Stimulated activated memory B cell treated with anti-CD40 and anti-IgM and Interleukin-4, amounts not matched to agents 10 μg/mL and 1 μg/mL and 100 μg/mL, for 72 hours (primary cell): Measurements from ENCODE around the gene SLC25A34.

Experiments used
- ATAC-seq: fragments of 150-1000 bp; cut with Tn5 transposase; 2 replicates; pipeline ENCODE4 v1.10.0; 2021
- H3K27ac Mint-ChIP-seq: one replicate; pipeline ENCODE4 v1.8.0; 2022; ENCODE audit warnings: mild to moderate bottlenecking, mixed read lengths
- H3K27me3 Mint-ChIP-seq: one replicate; pipeline ENCODE4 v1.8.0; 2022; ENCODE audit warnings: mixed read lengths
- H3K36me3 Mint-ChIP-seq: one replicate; pipeline ENCODE4 v1.8.0; 2022; ENCODE audit warnings: mixed read lengths
- H3K4me1 Mint-ChIP-seq: one replicate; pipeline ENCODE4 v1.8.0; 2022; ENCODE audit warnings: mixed read lengths
- H3K4me3 Mint-ChIP-seq: one replicate; pipeline ENCODE4 v1.8.0; 2022; ENCODE audit warnings: mild to moderate bottlenecking, moderate library complexity, mixed read lengths
- H3K9me3 Mint-ChIP-seq: one replicate; pipeline ENCODE4 v1.8.0; 2022; ENCODE audit warnings: mixed read lengths

SLC25A34 gene

DNA sequence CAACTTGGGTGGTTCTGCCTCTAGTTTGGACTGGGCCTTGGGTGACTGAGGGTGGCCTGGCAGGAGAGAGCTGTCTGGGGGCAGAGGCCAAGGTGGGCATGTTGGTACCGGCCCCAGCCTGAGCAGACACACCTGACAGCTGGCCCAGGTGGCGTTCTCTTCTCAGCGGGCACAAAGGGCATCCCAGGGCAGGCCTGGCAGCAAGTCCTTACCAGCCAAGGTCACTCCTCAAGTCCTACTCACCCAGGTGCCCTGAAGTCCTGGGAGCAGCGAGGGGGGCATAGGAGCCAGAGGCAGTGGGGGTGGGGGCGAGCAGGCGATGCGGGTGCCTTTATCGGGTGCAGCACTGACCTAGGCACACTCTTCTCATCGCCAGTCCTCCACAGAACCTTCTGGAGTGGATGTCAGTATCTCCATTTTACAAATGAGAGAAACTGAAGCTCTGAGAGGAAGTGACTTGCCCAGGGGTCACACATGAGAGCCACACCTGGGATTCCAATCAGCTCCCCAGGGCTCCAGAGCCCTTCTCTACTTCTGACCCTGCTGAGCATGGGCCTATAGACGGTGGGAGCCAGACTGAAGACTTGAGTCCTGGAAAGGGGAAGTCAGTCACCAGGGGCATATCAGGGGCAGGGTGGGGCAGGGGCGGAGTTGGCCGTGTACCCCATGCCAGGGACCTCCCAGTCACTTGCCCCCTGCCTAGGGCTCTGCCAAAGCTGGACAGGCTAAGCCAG lies 587 bp upstream of the SLC25A34 start:
- Mint-ChIP-seq H3K4me3 (no peak overlapping the region), H3K27me3 (no peaks in the 10 kb centered on the region), H3K27ac (peak overlapping the region; percentile 22), H3K36me3 (peaks cover 19% of the 10 kb centered on the region), H3K9me3 (no peaks in the 10 kb centered on the region), H3K4me1 (peaks cover 6% of the 10 kb centered on the region)
- no peak for ATAC-seq

DNA sequence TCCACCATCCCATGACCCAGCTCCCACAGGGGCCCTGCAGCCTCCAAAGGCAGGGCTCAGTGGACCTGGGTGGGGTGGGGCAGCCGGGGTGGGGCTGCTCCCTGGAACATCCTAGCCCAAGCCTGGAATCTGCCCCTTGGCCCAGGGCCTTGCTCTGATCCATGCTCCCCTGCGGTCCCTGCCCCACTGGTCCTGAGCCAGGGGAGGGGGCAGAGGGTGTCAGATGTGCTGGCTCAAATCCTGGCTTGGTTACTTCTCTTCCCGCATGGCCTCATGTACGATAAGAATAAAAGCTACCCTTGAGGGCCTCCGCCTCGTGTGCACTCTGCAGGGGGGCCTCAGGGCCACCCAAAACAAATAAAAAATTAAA lies 819 bp downstream of the SLC25A34 start:
- no peaks in the 10 kb centered on the region for H3K27me3 Mint-ChIP-seq
- ATAC-seq: no peak
- no peak overlapping the region for H3K4me3 Mint-ChIP-seq
- H3K27ac Mint-ChIP-seq: no peak overlapping the region
- H3K4me1 Mint-ChIP-seq: peaks cover 14% of the 10 kb centered on the region
- no peaks in the 10 kb centered on the region for H3K9me3 Mint-ChIP-seq
- H3K36me3 Mint-ChIP-seq: peaks cover 19% of the 10 kb centered on the region

DNA sequence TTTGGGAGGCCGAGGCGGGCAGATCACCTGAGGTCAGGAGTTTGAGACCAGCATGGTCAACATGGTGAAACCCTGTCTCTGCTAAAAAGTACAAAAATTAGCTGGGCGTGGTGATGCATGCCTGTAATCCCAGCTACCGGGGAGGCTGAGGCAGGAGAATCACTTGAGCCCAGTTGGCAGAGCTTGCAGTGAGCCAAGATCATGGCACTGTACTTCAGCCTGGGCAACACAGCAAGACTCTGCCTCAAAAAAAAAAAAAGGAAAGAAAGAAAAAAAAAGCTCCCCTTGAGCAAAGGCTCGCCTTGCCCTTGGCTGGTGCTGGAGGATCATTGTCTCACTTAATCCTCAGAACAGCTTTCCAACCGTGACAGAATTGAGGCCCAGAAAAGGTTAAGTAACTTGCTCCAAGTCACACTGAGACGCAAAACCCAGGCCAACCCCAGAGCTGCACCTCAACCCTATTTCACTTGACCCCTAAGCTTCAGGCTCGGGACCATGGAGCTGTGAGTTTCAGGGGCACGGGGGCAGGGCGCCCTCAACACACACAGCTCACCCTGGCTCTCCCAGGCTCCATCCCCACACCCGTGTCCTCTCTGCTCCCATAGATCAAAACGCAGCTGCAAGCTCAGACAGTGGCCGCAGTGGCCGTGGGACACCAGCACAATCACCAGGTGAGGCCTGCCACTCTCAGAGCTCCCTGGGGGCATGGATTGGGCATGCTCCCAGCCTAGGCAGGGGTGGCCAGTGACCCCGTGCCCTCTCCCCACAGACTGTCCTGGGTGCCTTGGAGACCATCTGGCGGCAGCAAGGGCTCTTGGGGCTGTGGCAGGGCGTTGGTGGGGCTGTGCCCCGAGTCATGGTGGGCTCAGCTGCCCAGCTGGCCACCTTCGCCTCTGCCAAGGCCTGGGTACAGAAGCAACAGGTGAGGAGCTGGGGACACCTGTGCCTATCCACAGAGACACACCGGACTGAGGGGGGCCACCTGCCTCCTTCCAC lies 1.6 kb downstream of the SLC25A34 start:
- peak overlapping the region; percentile 70 for H3K27ac Mint-ChIP-seq
- no peak overlapping the region for H3K4me3 Mint-ChIP-seq
- no peaks in the 10 kb centered on the region for H3K9me3 Mint-ChIP-seq
- peaks cover 11% of the 10 kb centered on the region for H3K36me3 Mint-ChIP-seq
- H3K27me3 Mint-ChIP-seq: no peaks in the 10 kb centered on the region
- peaks cover 14% of the 10 kb centered on the region for H3K4me1 Mint-ChIP-seq
- ATAC-seq: no peak

DNA sequence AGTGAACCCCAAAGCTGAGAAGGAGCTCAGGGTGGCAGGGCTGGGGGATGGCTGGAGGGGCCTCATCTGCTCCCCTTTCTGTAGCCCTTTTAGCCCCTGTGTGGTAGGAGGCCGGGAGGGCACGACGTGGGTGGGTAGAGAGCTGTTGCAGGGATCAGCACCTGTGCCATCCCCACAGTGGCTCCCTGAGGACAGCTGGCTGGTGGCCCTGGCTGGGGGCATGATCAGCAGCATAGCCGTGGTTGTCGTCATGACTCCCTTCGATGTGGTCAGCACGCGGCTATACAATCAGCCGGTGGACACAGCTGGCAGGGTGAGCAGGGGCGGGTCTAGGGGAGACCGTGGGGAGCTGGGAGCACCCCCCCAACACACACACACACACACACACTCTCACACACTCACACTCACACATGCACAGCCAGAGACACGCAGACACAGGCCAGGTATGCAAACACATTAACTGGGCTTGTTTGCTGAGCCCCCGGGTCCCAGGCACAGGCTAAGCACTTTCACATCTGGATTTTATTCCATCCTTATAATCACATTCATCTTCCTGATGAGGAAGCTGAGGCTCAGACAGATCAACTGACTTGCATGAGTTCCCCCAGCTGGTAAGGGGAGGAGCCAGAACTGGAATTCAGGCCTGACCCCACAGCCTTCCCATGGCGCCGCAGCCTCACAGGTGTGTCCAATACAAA lies 2.5 kb downstream of the SLC25A34 start:
- no peak overlapping the region for H3K4me3 Mint-ChIP-seq
- ATAC-seq: no peak
- peaks cover 14% of the 10 kb centered on the region for H3K4me1 Mint-ChIP-seq
- no peaks in the 10 kb centered on the region for H3K27me3 Mint-ChIP-seq
- no peaks in the 10 kb centered on the region for H3K9me3 Mint-ChIP-seq
- peaks cover 2% of the 10 kb centered on the region for H3K36me3 Mint-ChIP-seq
- H3K27ac Mint-ChIP-seq: peak overlapping the region; percentile 70

DNA sequence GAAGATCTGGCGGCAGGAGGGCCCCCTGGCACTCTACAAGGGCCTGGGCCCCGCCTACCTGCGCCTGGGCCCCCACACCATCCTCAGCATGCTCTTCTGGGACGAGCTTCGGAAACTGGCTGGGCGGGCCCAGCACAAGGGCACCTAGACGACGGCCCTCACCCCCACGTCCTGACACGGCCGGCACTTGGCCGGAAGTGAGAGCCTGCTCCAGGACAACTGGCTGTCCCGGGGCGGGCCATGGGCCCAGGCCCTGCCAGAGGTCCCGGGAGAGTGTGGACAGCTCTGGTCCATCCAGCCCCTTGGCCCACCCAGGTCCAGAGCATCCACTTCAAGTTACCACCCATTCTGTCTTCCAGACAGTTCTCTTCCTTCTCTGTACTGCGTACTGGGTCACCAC lies 3.2 kb downstream of the SLC25A34 start:
- H3K27ac Mint-ChIP-seq: no peak overlapping the region
- peaks cover 1% of the 10 kb centered on the region for H3K27me3 Mint-ChIP-seq
- no peak overlapping the region for H3K4me3 Mint-ChIP-seq
- no peaks in the 10 kb centered on the region for H3K36me3 Mint-ChIP-seq
- peaks cover 14% of the 10 kb centered on the region for H3K4me1 Mint-ChIP-seq
- H3K9me3 Mint-ChIP-seq: no peaks in the 10 kb centered on the region
- no peak for ATAC-seq

DNA sequence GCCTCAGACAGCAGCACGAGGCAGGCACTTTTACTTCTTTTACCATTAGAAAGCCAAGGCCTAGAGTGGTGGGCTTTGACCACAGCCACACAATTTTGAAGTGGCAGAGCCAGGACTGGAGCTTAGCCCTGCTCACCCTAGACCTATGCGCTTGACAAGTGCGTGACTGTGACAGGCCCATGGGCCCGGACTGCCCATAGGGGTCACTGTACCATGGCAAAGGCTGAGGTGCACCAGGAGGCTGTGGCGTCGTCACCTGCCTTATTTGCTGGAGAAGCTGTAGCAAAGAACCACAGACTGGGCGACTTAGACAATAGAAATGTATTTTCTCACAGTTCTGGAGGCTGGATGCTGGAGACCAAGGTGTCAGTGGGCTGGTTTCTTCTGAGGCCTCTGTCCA lies 3.7 kb downstream of the SLC25A34 start:
- peaks cover 14% of the 10 kb centered on the region for H3K4me1 Mint-ChIP-seq
- peaks cover 6% of the 10 kb centered on the region for H3K27me3 Mint-ChIP-seq
- H3K27ac Mint-ChIP-seq: no peak overlapping the region
- no peaks in the 10 kb centered on the region for H3K36me3 Mint-ChIP-seq
- no peak overlapping the region for H3K4me3 Mint-ChIP-seq
- no peaks in the 10 kb centered on the region for H3K9me3 Mint-ChIP-seq
- no peak for ATAC-seq

DNA sequence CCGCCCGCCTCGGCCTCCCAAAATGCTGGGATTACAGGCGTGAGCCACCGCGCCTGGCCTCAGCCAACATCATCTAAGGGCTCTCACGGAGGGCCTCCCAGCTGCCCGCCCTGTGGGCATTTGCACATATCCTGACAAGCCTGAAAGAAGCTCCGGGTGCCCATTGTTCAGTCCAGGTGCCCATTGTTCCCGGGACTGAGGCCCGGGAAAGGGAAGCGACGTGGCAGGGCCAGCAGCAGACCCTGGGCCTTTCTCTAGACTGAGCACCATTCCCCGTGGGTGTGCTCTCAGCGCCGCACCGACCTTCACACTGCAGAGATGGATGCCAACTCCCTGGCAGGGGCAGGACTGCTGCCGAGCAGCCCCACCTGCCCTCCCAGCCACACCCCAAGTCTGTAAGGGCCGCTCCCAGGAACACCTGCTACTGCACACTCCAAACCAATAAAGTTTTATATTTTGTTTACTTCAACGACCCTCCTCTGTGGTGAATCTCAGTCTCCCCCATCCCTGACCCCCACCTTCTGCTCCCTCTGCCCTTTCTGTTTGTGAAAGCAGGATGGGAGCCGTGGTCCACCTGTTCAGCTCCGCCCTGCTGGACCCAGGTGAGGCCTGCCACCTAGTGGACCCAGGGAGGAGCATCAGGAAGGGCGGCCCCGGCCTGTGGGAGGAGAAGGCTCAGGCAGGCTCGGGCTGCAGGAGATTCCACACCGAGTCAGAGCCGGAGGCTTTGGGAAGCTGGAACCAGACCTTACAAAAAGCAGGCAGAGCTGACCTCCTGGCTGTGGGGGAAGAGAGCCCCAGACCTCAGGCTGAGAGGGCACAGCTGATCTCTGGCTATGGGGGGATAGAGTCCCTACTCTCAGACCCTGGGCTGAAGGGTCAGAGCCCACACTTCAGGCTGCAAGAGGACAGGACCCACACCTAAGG lies 5.1 kb downstream of the SLC25A34 start:
- no peaks in the 10 kb centered on the region for H3K9me3 Mint-ChIP-seq
- H3K4me1 Mint-ChIP-seq: peaks cover 19% of the 10 kb centered on the region
- H3K4me3 Mint-ChIP-seq: no peak overlapping the region

DNA sequence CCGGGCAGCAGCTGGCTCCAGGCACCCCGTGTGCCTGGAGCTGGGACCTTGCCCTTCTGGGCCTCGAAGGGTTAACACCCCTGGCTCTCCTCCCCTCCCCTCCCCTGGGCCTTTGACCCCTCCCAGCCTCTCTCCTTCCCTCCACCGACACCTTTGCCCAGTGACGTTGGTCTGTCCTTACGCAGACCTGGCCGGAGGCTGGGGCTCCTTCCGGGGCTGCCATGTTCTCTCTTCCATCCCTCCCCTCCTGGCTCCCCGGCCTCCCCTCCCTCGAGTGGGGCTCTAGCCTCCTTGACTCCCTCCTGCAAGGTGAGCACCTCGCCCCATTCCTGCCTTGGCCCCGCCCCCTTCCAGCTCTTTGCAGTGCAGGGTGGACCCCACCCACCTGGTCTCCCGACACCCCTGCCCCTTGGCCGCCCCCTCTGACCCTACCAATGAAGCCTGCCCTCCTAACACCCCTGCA lies 6.3 kb downstream of the SLC25A34 start, which contains the start of gene TMEM82:
Gene TMEM82, plus strand, starts transcription at position 161 of the 463 bp plus-strand sequence. Its CDS starts 61 bp downstream, at position 222.
- ATAC-seq: no peak
- Mint-ChIP-seq H3K27me3 (peaks cover 25% of the 10 kb centered on the region), H3K9me3 (no peaks in the 10 kb centered on the region), H3K36me3 (no peaks in the 10 kb centered on the region), H3K4me1 (peaks cover 19% of the 10 kb centered on the region), H3K4me3 (no peak within 1 kb of the TSS), H3K27ac (no peak within 1 kb of the TSS)

More for the DNA sequence above, 5.1 kb downstream of the SLC25A34 start:
- Mint-ChIP-seq H3K27ac (no peak overlapping the region), H3K27me3 (peaks cover 18% of the 10 kb centered on the region), H3K36me3 (no peaks in the 10 kb centered on the region)
- peak; percentile 77 for ATAC-seq

DNA sequence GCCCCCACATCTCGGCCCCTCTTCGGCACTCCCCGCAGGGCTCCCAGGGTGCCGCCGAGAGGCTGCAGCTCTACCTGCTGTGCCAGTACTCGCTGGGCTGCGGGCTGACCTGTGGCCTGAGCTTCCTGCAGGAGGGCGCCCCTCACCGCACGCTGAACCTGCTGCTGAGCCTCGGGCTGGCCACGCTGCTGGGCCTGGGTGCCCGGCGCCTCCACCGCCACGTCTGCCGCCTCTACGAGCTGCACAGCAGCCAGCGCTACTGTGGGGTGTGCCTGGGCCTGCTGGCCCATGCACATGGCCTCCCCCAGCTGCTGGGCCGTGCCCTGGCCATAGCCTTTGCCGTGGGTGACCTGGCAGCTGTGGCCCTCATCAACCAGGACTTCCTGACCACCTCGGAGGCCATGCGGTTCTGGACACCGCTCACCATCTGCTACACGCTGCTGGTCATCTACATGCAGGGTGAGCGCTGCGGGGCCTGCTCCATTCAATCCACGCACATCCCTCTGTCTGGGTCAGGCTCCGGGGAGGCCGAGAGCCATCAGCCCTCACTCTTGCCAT lies 8.1 kb downstream of the SLC25A34 start:
- H3K4me3 Mint-ChIP-seq: no peak overlapping the region
- peaks cover 13% of the 10 kb centered on the region for H3K4me1 Mint-ChIP-seq
- H3K36me3 Mint-ChIP-seq: no peaks in the 10 kb centered on the region
- ATAC-seq: no peak
- peaks cover 25% of the 10 kb centered on the region for H3K27me3 Mint-ChIP-seq
- no peak overlapping the region for H3K27ac Mint-ChIP-seq
- H3K9me3 Mint-ChIP-seq: no peaks in the 10 kb centered on the region

DNA sequence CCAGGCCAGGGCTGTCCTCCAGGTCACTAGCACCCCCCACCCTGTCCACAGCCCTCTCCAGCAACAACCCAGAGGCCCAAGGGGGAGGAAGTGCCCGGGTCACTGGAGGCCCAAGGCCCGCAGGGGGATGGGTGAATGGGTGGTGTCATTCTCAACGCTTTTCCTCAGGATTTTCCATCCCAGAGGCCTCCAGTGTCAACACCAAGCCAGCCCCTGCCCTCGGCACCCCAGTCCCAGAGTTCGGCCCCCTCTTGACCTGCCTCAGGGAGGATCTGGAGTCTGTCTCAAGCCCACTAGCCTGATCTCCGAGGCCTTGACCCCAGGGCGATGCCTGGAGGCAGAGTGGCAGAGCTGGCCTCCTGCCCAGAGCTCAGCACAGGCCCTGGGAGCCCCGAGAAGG lies 11.3 kb downstream of the SLC25A34 start:
- no peak overlapping the region for H3K4me3 Mint-ChIP-seq

DNA sequence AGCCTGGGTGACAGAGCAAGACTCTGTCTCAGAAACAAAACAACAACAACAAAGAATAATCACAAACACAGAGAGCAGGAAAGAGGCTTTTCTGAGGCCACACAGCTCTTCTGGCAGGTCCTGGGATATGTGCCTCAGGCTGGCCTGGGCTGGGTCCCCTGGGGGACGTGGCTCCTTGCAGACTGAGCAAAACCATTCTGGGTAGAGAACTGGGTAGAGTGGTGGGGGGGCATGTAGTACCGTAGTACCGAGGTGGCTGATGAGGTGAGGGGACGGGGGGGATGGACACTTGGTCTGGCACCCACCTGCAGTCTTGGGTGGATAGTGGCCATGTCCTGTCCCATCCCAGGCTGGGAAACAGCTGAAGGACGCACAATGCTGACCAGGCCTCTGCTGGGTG lies 12.2 kb downstream of the SLC25A34 start:
- no peaks in the 10 kb centered on the region for H3K36me3 Mint-ChIP-seq

More for the DNA sequence above, 11.3 kb downstream of the SLC25A34 start:
- Mint-ChIP-seq H3K4me1 (peaks cover 5% of the 10 kb centered on the region), H3K27ac (no peak overlapping the region), H3K27me3 (peaks cover 48% of the 10 kb centered on the region), H3K36me3 (no peaks in the 10 kb centered on the region), H3K9me3 (no peaks in the 10 kb centered on the region)
- no peak for ATAC-seq

DNA sequence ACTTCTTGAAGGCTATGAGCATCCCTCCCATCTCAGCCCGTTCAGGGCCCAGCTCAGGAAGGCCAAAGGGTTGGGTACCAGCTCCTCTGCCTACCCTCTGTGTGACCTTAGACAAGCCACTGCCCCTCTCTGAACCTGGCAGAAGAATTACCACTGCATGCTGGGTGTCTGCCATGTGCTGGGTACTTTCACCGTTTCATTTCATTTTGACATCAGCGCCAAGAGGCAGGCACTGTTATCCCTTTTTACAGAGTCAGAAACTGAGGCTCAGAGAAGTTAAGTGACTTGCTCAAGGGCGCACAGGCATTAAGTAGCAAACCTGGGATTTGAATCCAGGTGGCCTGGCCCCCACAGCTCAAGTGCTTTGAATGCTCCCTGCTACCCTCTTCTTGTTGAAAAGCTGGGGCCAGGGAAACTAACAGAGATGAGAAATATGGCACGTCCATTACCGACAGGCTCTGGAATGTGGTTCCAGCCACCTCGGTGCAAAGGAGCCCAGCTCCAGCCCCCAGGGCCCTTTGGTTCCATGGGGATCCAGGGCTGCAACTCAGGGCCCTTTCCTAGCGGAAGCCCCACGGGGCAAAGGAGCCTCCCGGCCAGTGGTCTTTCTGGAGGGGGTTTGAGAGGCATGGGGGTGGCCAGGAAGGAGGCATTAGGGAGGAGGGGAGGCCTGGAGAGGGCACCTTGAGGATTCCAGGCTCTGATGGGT lies 12.8 kb downstream of the SLC25A34 start:
- Mint-ChIP-seq H3K4me3 (no peak overlapping the region), H3K4me1 (peaks cover 5% of the 10 kb centered on the region), H3K27me3 (peaks cover 57% of the 10 kb centered on the region), H3K9me3 (no peaks in the 10 kb centered on the region), H3K36me3 (no peaks in the 10 kb centered on the region), H3K27ac (no peak overlapping the region)
- no peak for ATAC-seq

More for the DNA sequence above, 12.2 kb downstream of the SLC25A34 start:
- no peak overlapping the region for H3K4me3 Mint-ChIP-seq
- ATAC-seq: no peak
- peaks cover 52% of the 10 kb centered on the region for H3K27me3 Mint-ChIP-seq
- peaks cover 5% of the 10 kb centered on the region for H3K4me1 Mint-ChIP-seq
- H3K9me3 Mint-ChIP-seq: no peaks in the 10 kb centered on the region
- no peak overlapping the region for H3K27ac Mint-ChIP-seq

DNA sequence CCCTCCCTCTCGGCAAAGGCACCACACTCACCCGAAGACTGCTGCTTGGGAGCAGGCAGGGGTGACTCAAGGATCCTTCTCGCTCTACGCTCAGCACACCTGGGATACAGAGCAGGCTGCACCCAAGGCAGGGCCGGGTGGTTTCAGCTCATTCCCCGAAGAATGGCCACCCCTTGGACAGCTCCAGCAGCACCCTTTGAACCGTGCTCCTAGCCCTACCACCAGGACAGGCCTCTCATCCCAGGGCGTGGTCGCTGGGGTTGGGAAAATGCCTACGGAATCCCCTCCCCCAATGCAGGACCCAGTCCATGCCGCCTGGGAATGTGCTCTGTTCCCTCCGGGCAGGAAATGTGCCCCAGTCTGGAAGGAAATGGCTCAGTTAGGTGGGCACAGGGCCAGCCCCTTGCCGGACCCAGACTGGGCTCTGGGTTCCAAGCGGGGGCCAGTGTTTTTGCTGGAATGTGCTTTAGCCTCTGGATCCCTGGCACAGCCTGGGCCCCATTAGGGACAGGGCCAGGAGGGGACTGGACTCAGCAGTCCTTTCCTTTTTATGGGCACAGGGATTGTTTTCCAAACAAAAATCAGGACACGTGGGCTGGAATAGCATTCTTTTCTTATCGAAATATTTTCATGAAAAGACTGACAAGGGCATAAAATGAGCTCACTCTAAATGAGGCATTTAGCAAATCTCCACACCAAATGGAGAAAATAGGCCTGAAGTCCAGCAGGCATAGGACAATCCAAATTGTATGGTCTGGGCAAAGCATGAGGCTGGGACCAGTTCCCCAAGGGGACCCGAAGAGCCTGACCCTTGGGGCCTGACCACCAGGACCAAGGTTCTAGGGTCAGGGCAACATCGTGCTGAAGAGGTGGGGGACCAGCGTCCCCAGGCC lies 13.6 kb downstream of the SLC25A34 start:
- ATAC-seq: no peak
- no peak overlapping the region for H3K27ac Mint-ChIP-seq

More for the DNA sequence above, 13.6 kb downstream of the SLC25A34 start:
- no peaks in the 10 kb centered on the region for H3K36me3 Mint-ChIP-seq
- no peaks in the 10 kb centered on the region for H3K9me3 Mint-ChIP-seq
- no peak overlapping the region for H3K4me3 Mint-ChIP-seq
- H3K27me3 Mint-ChIP-seq: peaks cover 55% of the 10 kb centered on the region
- H3K4me1 Mint-ChIP-seq: peaks cover 5% of the 10 kb centered on the region
